H9 (cell line): ENCODE results near the gene TOMM7. TPM values are rescaled to one million over a fixed set of nuclear protein-coding genes. Genes with fewer than 3 reads are reported as not detected.

Source experiments
- DNase-seq: peaks from one replicate; pipeline ENCODE4 v3.0.0-alpha.2; 2017
- H2AFZ ChIP-seq: one replicate; pipeline ENCODE4 v1.6.1; 2013; ENCODE audit warnings: mild to moderate bottlenecking, low read length, control low read depth, moderate library complexity
- H2AK5ac ChIP-seq: 2 replicates; pipeline ENCODE4 v1.6.1; 2013; ENCODE audit warnings: low read length, control low read depth, mixed read lengths; ENCODE audit not compliant: insufficient read length
- H2BK120ac ChIP-seq: one replicate; pipeline ENCODE4 v1.6.1; 2013; ENCODE audit warnings: low read depth, mild to moderate bottlenecking, low read length, control low read depth, inconsistent platforms; ENCODE audit not compliant: poor library complexity, severe bottlenecking
- H2BK12ac ChIP-seq: 2 replicates; pipeline ENCODE4 v1.6.1; 2013; ENCODE audit warnings: low read length, control low read depth, mixed read lengths, low read depth; ENCODE audit not compliant: insufficient read length
- H2BK15ac ChIP-seq: 2 replicates; pipeline ENCODE4 v1.6.1; 2013; ENCODE audit warnings: low read depth, low read length, control low read depth
- H2BK20ac ChIP-seq: one replicate; pipeline ENCODE4 v1.6.1; 2013; ENCODE audit warnings: low read depth, mild to moderate bottlenecking, low read length, control low read depth, inconsistent platforms; ENCODE audit not compliant: poor library complexity, severe bottlenecking
- H2BK5ac ChIP-seq: 2 replicates; pipeline ENCODE4 v1.6.1; 2013; ENCODE audit warnings: low read length, control low read depth, mixed read lengths; ENCODE audit not compliant: insufficient read length
- H3K14ac ChIP-seq: 2 replicates; pipeline ENCODE4 v1.6.1; 2013; ENCODE audit warnings: low read length, control low read depth; ENCODE audit not compliant: insufficient read depth
- H3K18ac ChIP-seq: 2 replicates; pipeline ENCODE4 v1.6.1; 2013; ENCODE audit warnings: low read depth, mild to moderate bottlenecking, mixed read lengths, low read length, control low read depth; ENCODE audit not compliant: insufficient read length
- H3K23ac ChIP-seq: 2 replicates; pipeline ENCODE4 v1.6.1; 2013; ENCODE audit warnings: low read length, control low read depth, mixed read lengths, low read depth; ENCODE audit not compliant: insufficient read length
- H3K23me2 ChIP-seq: 2 replicates; pipeline ENCODE4 v1.6.1; 2013; ENCODE audit warnings: low read depth, mild to moderate bottlenecking, mixed read lengths, low read length, control low read depth; ENCODE audit not compliant: insufficient read length, poor library complexity, severe bottlenecking
- H3K27ac ChIP-seq: 2 replicates; pipeline ENCODE4 v1.5.1; 2013; ENCODE audit warnings: low read length, control low read depth, mixed read lengths, low read depth; ENCODE audit not compliant: insufficient read length
- H3K27me3 ChIP-seq: 2 replicates; pipeline ENCODE4 v1.6.1; 2013; ENCODE audit warnings: low read length, control low read depth, inconsistent platforms; ENCODE audit not compliant: insufficient read depth
- H3K4ac ChIP-seq: 2 replicates; pipeline ENCODE4 v1.6.1; 2013; ENCODE audit warnings: low read depth, mild to moderate bottlenecking, control low read depth, inconsistent platforms, low read length, moderate library complexity
- H3K4me1 ChIP-seq: 2 replicates; pipeline ENCODE4 v1.6.1; 2013; ENCODE audit warnings: low read length, control low read depth, inconsistent platforms; ENCODE audit not compliant: insufficient read depth
- H3K4me2 ChIP-seq: 2 replicates; pipeline ENCODE4 v1.6.1; 2013; ENCODE audit warnings: low read length, control low read depth, mixed read lengths; ENCODE audit not compliant: insufficient read length, insufficient read depth
- H3K56ac ChIP-seq: 2 replicates; pipeline ENCODE4 v1.6.1; 2013; ENCODE audit warnings: low read depth, mild to moderate bottlenecking, mixed read lengths, low read length, control low read depth; ENCODE audit not compliant: insufficient read length
- H3K79me1 ChIP-seq: 2 replicates; pipeline ENCODE4 v1.6.1; 2013; ENCODE audit warnings: low read depth, mild to moderate bottlenecking, moderate library complexity, low read length, control low read depth, inconsistent platforms; ENCODE audit not compliant: insufficient read depth, poor library complexity, severe bottlenecking
- H3K79me2 ChIP-seq: 2 replicates; pipeline ENCODE4 v1.6.1; 2013; ENCODE audit warnings: low read length, control low read depth, inconsistent platforms; ENCODE audit not compliant: insufficient read depth
- H3K9ac ChIP-seq: 2 replicates; pipeline ENCODE4 v1.6.1; 2013; ENCODE audit warnings: low read length, control low read depth, mixed read lengths; ENCODE audit not compliant: insufficient read length; ENCODE audit errors: extremely low read depth
- H3K9me3 ChIP-seq: one replicate; pipeline ENCODE4 v1.6.1; 2013; ENCODE audit warnings: low read depth, low read length, inconsistent platforms; ENCODE audit not compliant: control insufficient read depth
- H3T11ph ChIP-seq: one replicate; pipeline ENCODE4 v1.6.1; 2013; ENCODE audit warnings: mild to moderate bottlenecking, low read length, control low read depth, inconsistent platforms
- H4K20me1 ChIP-seq: one replicate; pipeline ENCODE4 v1.6.1; 2013; ENCODE audit not compliant: control insufficient read depth, insufficient read length, insufficient read depth
- H4K5ac ChIP-seq: 2 replicates; pipeline ENCODE4 v1.6.1; 2013; ENCODE audit warnings: low read depth, mild to moderate bottlenecking, mixed read lengths, low read length, control low read depth; ENCODE audit not compliant: insufficient read length
- H4K8ac ChIP-seq: replicated peaks from 2 replicates; pipeline ENCODE4 v1.6.1; 2013; ENCODE audit warnings: low read length, control low read depth, mixed read lengths, low read depth; ENCODE audit not compliant: insufficient read length
- H4K91ac ChIP-seq: 2 replicates; pipeline ENCODE4 v1.6.1; 2013; ENCODE audit warnings: low read depth, mild to moderate bottlenecking, moderate library complexity, mixed read lengths, low read length, control low read depth; ENCODE audit not compliant: insufficient read length
- H3K27ac Mint-ChIP-seq, 3 experiments: 2 replicates in 2 of 3; 3 replicates in 1 of 3; pipeline ENCODE4 v1.8.0; 2020 to 2021; ENCODE audit warnings: mixed read lengths in 3 of 3, mild to moderate bottlenecking in 1 of 3, moderate library complexity in 1 of 3
- H3K27me3 Mint-ChIP-seq: 2 replicates; pipeline ENCODE4 v1.8.0; 2021; ENCODE audit warnings: low read depth, mild to moderate bottlenecking, moderate library complexity, mixed read lengths
- H3K36me3 Mint-ChIP-seq, 3 experiments: 2 replicates in 2 of 3; 3 replicates in 1 of 3; pipeline ENCODE4 v1.8.0; 2020 to 2021; ENCODE audit warnings: low read depth in 3 of 3, mixed read lengths in 3 of 3; ENCODE audit not compliant: insufficient read depth in 1 of 3
- H3K4me1 Mint-ChIP-seq, 2 experiments: 2 replicates each; pipeline ENCODE4 v1.8.0; 2020; ENCODE audit warnings: mixed read lengths in 2 of 2
- H3K4me3 Mint-ChIP-seq, 2 experiments: 2 replicates in 1 of 2; 3 replicates in 1 of 2; pipeline ENCODE4 v1.8.0; 2020 to 2021; ENCODE audit warnings: mild to moderate bottlenecking in 2 of 2, mixed read lengths in 2 of 2, moderate library complexity in 1 of 2
- H3K9me3 Mint-ChIP-seq, 2 experiments: 2 replicates in 1 of 2; 3 replicates in 1 of 2; pipeline ENCODE4 v1.8.0; 2020; ENCODE audit warnings: mild to moderate bottlenecking in 2 of 2, mixed read lengths in 2 of 2, moderate library complexity in 1 of 2
- WGBS: extraction: QIAGEN DNeasy Blood & Tissue Kit; methylation state at CpG from one replicate; pipeline ENCODE4 v1.1.7; 2013; ENCODE audit warnings: missing lambda C conversion rate, low lambda C conversion rate, mixed read lengths; ENCODE audit not compliant: insufficient read length; ENCODE audit errors: extremely low coverage; 5-methylcytosine and 5-hydroxymethylcytosine counted together
- total RNA-seq: library from RNA; stranded (reverse); gene quantifications from 2 replicates; pipeline ENCODE4 v1.2.1, GENCODE V29; 2021
- TF ChIP-seq, protein P1 (sequence below): fragments of 200-600 bp; sonication (generic); conservative IDR thresholded peaks from 3 replicates; pipeline ENCODE4 v1.8.0; 2021; ENCODE audit warnings: antibody characterized with exemption, mild to moderate bottlenecking

The TOMM7 gene
- total RNA-seq, 1 experiment from 2014 or later, result 368 TPM

DNA sequence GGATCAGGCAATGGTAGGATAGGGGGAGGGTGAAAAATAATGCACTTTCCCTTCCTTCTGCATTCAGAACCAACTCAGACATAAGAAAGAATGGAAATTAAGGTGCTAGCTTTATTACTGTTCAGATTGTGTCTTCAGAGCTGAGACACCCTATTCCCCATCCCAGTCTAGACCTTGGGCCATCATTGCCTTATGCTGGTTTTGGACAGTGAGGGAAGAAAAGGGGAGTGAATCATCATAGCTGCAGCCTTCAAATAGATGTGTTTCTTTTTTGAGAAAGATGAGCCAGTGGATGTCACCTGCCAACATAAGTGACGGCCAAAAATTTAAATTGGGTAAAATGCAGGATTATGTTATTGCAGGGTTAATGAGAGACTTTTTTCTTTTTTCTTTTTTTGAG is 27.0 kb upstream of the TOMM7 start:
- Histone ChIP-seq H4K20me1 (no peaks in the 10 kb centered on the region), H3K56ac (no peak overlapping the region), H2BK15ac (no peak overlapping the region), H2AFZ (no peak overlapping the region), H4K8ac (no peak overlapping the region), H3K27ac (no peak overlapping the region), H3K14ac (no peak overlapping the region), H2BK5ac (no peak overlapping the region), H4K91ac (no peak overlapping the region), H3K4me2 (no peak overlapping the region), H3K4ac (no peak overlapping the region), H3K18ac (no peak overlapping the region), H2BK20ac (no peak overlapping the region), H4K5ac (no peak overlapping the region), H3K79me1 (no peaks in the 10 kb centered on the region), H3K4me1 (peaks cover 9% of the 10 kb centered on the region; the same call in 1 of the 2 replicates), H2AK5ac (no peak overlapping the region), H3K9ac (no peak overlapping the region), H3K9me3 (no peaks in the 10 kb centered on the region), H3K79me2 (no peaks in the 10 kb centered on the region), H2BK120ac (no peak overlapping the region), H3T11ph (no peak overlapping the region), H3K27me3 (no peaks in the 10 kb centered on the region; the same call in 1 of the 2 replicates), H3K23me2 (peaks cover 5% of the 10 kb centered on the region), H3K23ac (no peak overlapping the region), H2BK12ac (no peak overlapping the region)
- no peaks in the 10 kb centered on the region; a peak in 1 of 5 replicates for H3K9me3 Mint-ChIP-seq
- TF ChIP-seq, protein P1, sequence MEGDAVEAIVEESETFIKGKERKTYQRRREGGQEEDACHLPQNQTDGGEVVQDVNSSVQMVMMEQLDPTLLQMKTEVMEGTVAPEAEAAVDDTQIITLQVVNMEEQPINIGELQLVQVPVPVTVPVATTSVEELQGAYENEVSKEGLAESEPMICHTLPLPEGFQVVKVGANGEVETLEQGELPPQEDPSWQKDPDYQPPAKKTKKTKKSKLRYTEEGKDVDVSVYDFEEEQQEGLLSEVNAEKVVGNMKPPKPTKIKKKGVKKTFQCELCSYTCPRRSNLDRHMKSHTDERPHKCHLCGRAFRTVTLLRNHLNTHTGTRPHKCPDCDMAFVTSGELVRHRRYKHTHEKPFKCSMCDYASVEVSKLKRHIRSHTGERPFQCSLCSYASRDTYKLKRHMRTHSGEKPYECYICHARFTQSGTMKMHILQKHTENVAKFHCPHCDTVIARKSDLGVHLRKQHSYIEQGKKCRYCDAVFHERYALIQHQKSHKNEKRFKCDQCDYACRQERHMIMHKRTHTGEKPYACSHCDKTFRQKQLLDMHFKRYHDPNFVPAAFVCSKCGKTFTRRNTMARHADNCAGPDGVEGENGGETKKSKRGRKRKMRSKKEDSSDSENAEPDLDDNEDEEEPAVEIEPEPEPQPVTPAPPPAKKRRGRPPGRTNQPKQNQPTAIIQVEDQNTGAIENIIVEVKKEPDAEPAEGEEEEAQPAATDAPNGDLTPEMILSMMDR, result no peak
- no CpG with 5 or more reads among the region's 1 CpG for WGBS
- peaks cover 0 to 3% (median 2%) of the 10 kb centered on the region in 3 experiments; a peak in 2 of 7 replicates for H3K36me3 Mint-ChIP-seq
- peaks cover 3% of the 10 kb centered on the region for H3K27me3 Mint-ChIP-seq
- H3K27ac Mint-ChIP-seq, result no peak overlapping the region
- no peak overlapping the region for H3K4me3 Mint-ChIP-seq
- DNase-seq, result no peak
- peaks cover 13 to 21% of the 10 kb centered on the region in 2 experiments for H3K4me1 Mint-ChIP-seq
